Stomach (tissue), 9 donors: ENCODE results near the gene TUBG2. TPM values are rescaled to one million over a fixed set of nuclear protein-coding genes. Genes with fewer than 3 reads are reported as not detected.

Experiments
- DNase-seq, 2 donors: peaks; one replicate each; pipeline versions ENCODE4 v3.0.0 to v3.0.0-alpha.2; 2013 to 2019
- H3K27ac ChIP-seq, 5 donors: fragments of 200-600 bp in 4 of 5; sonication (generic) in 4 of 5; one replicate each; pipeline ENCODE4 v1.5.1; 2013 to 2019; ENCODE audit warnings: mild to moderate bottlenecking in 1 of 5, moderate library complexity in 1 of 5
- H3K27me3 ChIP-seq, 3 donors: fragments of 200-600 bp; sonication (generic); one replicate each; pipeline ENCODE4 v1.5.1; 2017 to 2019; ENCODE audit warnings: mixed run types in 1 of 3
- H3K36me3 ChIP-seq, 4 donors: fragments of 200-600 bp; sonication (generic); 1 replicate in 3 of 4; 2 replicates in 1 of 4; pipeline ENCODE4 v1.5.1; 2016 to 2019
- H3K4me1 ChIP-seq, 4 donors: fragments of 200-600 bp; sonication (generic); one replicate each; pipeline ENCODE4 v1.5.1; 2016 to 2019
- H3K4me3 ChIP-seq, 4 donors: fragments of 200-600 bp; sonication (generic) in 3 of 4; one replicate each; pipeline ENCODE4 v1.5.1; 2016 to 2019; ENCODE audit warnings: mild to moderate bottlenecking in 1 of 4
- H3K9me3 ChIP-seq, 4 donors: fragments of 200-600 bp; sonication (generic); one replicate each; pipeline ENCODE4 v1.5.1; 2016 to 2019
- EP300 ChIP-seq: sonication (generic); formaldehyde crosslinking; IDR thresholded peaks from one replicate; pipeline ENCODE4 v1.6.1; 2017; ENCODE audit warnings: antibody characterized with exemption
- POLR2A ChIP-seq, 4 donors: fragments of 450-650 bp; IDR thresholded peaks; one replicate each; pipeline ENCODE4 v1.6.1; 2016; ENCODE audit warnings: antibody characterized with exemption in 4 of 4, control low read depth in 2 of 4, mild to moderate bottlenecking in 1 of 4, moderate library complexity in 1 of 4
- POLR2AphosphoS5 ChIP-seq, 3 donors: sonication (generic); formaldehyde crosslinking; IDR thresholded peaks; one replicate each; pipeline ENCODE4 v1.6.1; 2016; ENCODE audit warnings: antibody characterized with exemption in 3 of 3
- WGBS, 5 donors: extraction: QIAGEN DNeasy Blood & Tissue Kit in 3 of 5; methylation state at CpG; one replicate each; pipeline versions ENCODE4 v1.1.5 to v1.1.7; 2013 to 2018; 5-methylcytosine and 5-hydroxymethylcytosine counted together
- intact Hi-C: fragments of 100-400 bp; cut with DNase I; formaldehyde crosslinking; loops from one replicate; pipeline ENCODE4 v1.15.1; 2023; ENCODE audit warnings: low total_unique reads
- polyA plus RNA-seq, 3 donors: library from polyadenylated mRNA; stranded (reverse); fragments of 200-250 nt; gene quantifications; one replicate each; pipeline ENCODE4 v1.2.3, GENCODE V29; 2013
- total RNA-seq, 5 donors: library from RNA; depleted of rRNA; stranded (reverse); fragments of >200 nt; gene quantifications; one replicate each; pipeline versions ENCODE4 v1.1.0 to v1.2.3, GENCODE V29; 2014 to 2016
- TF ChIP-seq, protein P1 (sequence below), 7 experiments: fragments of 450-650 bp in 4 of 7; fragments of 200-600 bp in 3 of 7; sonication (generic) in 3 of 7; IDR thresholded peaks; one replicate each; pipeline ENCODE4 v1.5.1; 2016 to 2019; ENCODE audit warnings: antibody characterized with exemption in 7 of 7, control low read depth in 2 of 7, mild to moderate bottlenecking in 1 of 7
- donor health status: healthy with polysubstance abuse.
- donor health status: Bipolar disorder and iron deficiency.
- donor health status: healthy.

The TUBG2 gene
- total and polyA plus RNA-seq, 8 donors: 4.3 to 181 (median 15.9) TPM

DNA sequence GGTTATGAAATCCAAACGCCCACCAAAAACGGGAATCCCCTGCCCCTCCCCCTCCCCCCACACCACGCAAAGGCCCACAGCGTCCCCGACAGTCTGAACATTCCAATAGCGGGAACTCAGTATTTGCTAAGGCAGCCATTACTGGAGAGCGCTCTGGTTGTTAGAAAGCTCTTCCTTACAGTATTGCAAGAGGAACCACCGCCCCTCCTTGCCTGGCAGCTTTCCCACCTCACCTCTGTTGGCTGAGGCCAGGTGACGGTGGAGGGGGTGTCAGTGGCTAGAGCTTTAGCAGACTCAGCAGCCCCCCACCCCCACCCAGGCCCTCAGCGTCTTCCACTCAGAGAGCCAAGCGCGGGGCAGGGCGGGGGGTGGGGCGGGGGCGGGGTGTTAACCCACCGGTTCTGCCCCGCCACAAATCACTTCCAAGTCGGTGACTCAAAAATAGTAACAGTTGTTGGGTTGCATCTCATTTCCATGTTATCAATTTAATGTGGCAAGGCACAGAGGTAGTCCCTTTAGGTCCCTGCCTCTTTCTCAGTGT, 19.9 kb downstream of the TUBG2 start:
- intact Hi-C loops: no loop called here
- Histone ChIP-seq H3K27ac (peak overlapping the region; percentile 90 to 99 (median 96)), H3K4me3 (peak overlapping the region; percentile 58 to 96 (median 90)), H3K4me1 (peaks cover 67 to 89% (median 86%) of the 10 kb centered on the region in 4 donors), H3K9me3 (no peaks in the 10 kb centered on the region), H3K36me3 (no peaks in the 10 kb centered on the region), H3K27me3 (peaks cover 0 to 50% (median 7%) of the 10 kb centered on the region in 3 donors)
- TF ChIP-seq, protein P1, sequence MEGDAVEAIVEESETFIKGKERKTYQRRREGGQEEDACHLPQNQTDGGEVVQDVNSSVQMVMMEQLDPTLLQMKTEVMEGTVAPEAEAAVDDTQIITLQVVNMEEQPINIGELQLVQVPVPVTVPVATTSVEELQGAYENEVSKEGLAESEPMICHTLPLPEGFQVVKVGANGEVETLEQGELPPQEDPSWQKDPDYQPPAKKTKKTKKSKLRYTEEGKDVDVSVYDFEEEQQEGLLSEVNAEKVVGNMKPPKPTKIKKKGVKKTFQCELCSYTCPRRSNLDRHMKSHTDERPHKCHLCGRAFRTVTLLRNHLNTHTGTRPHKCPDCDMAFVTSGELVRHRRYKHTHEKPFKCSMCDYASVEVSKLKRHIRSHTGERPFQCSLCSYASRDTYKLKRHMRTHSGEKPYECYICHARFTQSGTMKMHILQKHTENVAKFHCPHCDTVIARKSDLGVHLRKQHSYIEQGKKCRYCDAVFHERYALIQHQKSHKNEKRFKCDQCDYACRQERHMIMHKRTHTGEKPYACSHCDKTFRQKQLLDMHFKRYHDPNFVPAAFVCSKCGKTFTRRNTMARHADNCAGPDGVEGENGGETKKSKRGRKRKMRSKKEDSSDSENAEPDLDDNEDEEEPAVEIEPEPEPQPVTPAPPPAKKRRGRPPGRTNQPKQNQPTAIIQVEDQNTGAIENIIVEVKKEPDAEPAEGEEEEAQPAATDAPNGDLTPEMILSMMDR (IDR thresholded peaks at IDR 0.05): no peak
- TF ChIP-seq EP300 (no peak), POLR2A (IDR thresholded peaks at IDR 0.05) (no peak), POLR2AphosphoS5 (IDR thresholded peaks at IDR 0.05) (no peak)
- peak; percentile 63 to 89 for DNase-seq
- WGBS, 5 donors: 4 to 10% (median 4%) methylated on average over 8 to 18 of the region's 18 CpGs

DNA sequence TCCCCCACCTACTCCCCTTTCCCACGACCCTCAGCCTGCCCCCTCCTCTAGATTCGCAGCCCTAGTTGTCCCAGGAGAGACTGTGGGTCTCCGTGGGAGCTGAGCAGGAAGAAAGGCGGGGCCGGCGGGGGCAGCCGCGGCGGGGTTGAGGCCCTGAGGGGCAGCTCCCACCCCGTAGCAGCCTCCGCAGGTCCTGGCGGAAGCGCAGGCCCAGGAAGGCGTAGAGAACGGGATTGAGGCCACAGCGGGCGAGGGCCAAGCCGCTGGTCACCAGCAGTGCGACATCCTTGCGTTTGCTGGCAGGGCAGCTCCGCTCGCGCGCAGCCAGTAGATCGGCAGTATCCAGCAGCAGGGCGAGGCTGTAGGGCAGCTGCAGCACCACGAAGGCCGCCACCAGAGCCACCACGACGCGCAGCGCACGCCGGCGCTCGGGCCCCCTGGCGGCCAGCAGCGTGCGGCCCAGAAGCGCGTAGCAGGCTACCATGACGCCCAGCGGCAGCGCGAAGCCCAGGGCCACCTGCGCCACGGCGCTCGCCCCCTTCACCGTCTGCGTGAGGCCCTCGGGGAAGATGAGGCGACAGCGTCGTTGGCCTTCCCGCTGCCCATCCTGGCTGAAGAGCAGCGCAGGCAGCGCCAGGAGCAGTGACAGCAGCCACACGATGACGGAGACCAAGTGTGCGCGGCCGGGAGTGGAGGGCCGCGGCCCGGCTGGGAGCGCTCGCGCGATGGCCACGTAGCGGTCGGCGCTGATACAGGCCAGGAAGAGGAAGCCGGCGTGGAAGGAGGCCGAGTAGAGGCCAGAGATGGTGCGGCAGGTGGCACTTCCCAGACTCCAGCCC, 20.6 kb downstream of the TUBG2 start:
- Histone ChIP-seq H3K4me3 (peak overlapping the region; percentile 58 to 96 (median 90)), H3K27me3 (peaks cover 0 to 45% (median 7%) of the 10 kb centered on the region in 3 donors), H3K27ac (peak overlapping the region; percentile 90 to 99 (median 96)), H3K9me3 (no peaks in the 10 kb centered on the region), H3K4me1 (peaks cover 60 to 89% (median 86%) of the 10 kb centered on the region in 4 donors), H3K36me3 (no peaks in the 10 kb centered on the region)
- 3 to 7% (median 4%) methylated on average over 37 to 78 of the region's 78 CpGs for WGBS, 5 donors
- intact Hi-C loops: loop anchor here (10.0 kb wide), 1 partner anchor 95 kb away; no protein-coding TSS in a partner anchor
- DNase-seq: peak; percentile 86 to 95
- no peak for TF ChIP-seq POLR2A (IDR thresholded peaks at IDR 0.05)
- TF ChIP-seq EP300: no peak
- TF ChIP-seq, protein P1 (IDR thresholded peaks at IDR 0.05): peak in 6 of 7 experiments; percentile 3 to 95 (median 90)
- peak in 2 of 3 donors; percentile 44 to 80 for TF ChIP-seq POLR2AphosphoS5 (IDR thresholded peaks at IDR 0.05)

DNA sequence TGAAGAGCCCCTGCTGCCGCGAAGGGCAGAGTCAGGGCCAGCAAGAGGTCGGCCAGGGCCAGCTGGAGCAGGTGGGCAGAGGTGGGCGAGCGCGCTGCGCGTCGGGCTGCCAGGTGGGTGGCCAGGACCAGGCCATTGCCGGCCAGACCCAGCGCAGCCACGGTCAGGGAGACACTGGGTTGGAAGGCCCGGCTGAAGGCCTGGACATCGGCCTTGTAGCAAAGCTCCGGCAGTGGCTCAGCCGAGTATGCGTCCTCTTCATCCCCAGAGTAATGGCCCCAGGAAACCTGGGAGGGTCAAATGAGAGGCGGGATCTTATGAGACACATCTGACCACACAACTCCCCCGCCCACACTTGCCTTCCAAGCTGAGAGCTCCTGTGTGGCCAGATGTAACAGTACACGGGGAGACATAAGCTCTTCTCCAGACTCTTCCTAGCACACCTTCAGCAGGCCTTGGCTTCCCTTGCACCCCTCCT, 21.3 kb downstream of the TUBG2 start:
- peak overlapping the region; percentile 58 to 96 (median 90) for H3K4me3 ChIP-seq
- H3K9me3 ChIP-seq: no peaks in the 10 kb centered on the region
- intact Hi-C loops: loop anchor here (10.0 kb wide), 1 partner anchor 96 kb away; no protein-coding TSS in a partner anchor
- peaks cover 0 to 6% (median 5%) of the 10 kb centered on the region in 4 donors for H3K36me3 ChIP-seq
- TF ChIP-seq POLR2A (IDR thresholded peaks at IDR 0.05) (no peak), POLR2AphosphoS5 (IDR thresholded peaks at IDR 0.05) (no peak), EP300 (no peak)
- TF ChIP-seq, protein P1 (IDR thresholded peaks at IDR 0.05): no peak
- peak overlapping the region; percentile 90 to 99 (median 96) for H3K27ac ChIP-seq
- H3K4me1 ChIP-seq: peaks cover 53 to 89% (median 83%) of the 10 kb centered on the region in 4 donors
- 45 to 80% (median 73%) methylated on average over 11 to 20 of the region's 20 CpGs for WGBS, 5 donors
- peak in 1 of 2 donors; percentile 50 for DNase-seq
- peaks cover 0 to 40% (median 7%) of the 10 kb centered on the region in 3 donors for H3K27me3 ChIP-seq
